Cerebellar cortex (tissue), 1 donor: ENCODE results near the gene MTCL1.

Source experiments
- DNase-seq: peaks from one replicate; pipeline ENCODE4 v3.0.0-alpha.2; 2015; ENCODE audit warnings: low spot score

MTCL1 gene

GRCh38 chr18:8688216-8688800, 17.0 kb upstream of the MTCL1 start:
- no peak for DNase-seq

- DNase-seq = no peak
Measured at GRCh38 chr18:8688816-8689215, 16.5 kb upstream of the MTCL1 start.

GRCh38 chr18:8689517-8689916, 15.8 kb upstream of the MTCL1 start:
- no peak for DNase-seq

GRCh38 chr18:8694891-8695290, 10.5 kb upstream of the MTCL1 start:
- no peak for DNase-seq

- no peak for DNase-seq
Measured at GRCh38 chr18:8695932-8696517, 9.3 kb upstream of the MTCL1 start.

GRCh38 chr18:8696749-8697211, 8.6 kb upstream of the MTCL1 start:
- peak; percentile 69 for DNase-seq

GRCh38 chr18:8699126-8699525, 6.2 kb upstream of the MTCL1 start:
- DNase-seq = no peak

GRCh38 chr18:8699948-8700347, 5.4 kb upstream of the MTCL1 start:
- DNase-seq = no peak

- peak; percentile 60 for DNase-seq
Measured at GRCh38 chr18:8701546-8702118, 3.7 kb upstream of the MTCL1 start.

- no peak for DNase-seq
Measured at GRCh38 chr18:8702668-8703067, 2.7 kb upstream of the MTCL1 start.

- DNase-seq = peak; percentile 20
Measured at GRCh38 chr18:8703092-8703709, 2.2 kb upstream of the MTCL1 start.

- DNase-seq = no peak
Measured at GRCh38 chr18:8703781-8704301, 1.5 kb upstream of the MTCL1 start.

GRCh38 chr18:8704361-8705237, 757 bp upstream of the MTCL1 start:
- DNase-seq = peak; percentile 85

- DNase-seq = no peak
Measured at GRCh38 chr18:8705961-8706790, 820 bp downstream of the MTCL1 start.

GRCh38 chr18:8706791-8707555, 1.6 kb downstream of the MTCL1 start:
- DNase-seq = peak; percentile 66

GRCh38 chr18:8707556-8708300, 2.4 kb downstream of the MTCL1 start:
- DNase-seq = peak; percentile 79

GRCh38 chr18:8708670-8709069, 3.3 kb downstream of the MTCL1 start:
- peak; percentile 55 for DNase-seq

GRCh38 chr18:8709248-8710059, 4.1 kb downstream of the MTCL1 start:
- peak; percentile 16 for DNase-seq

GRCh38 chr18:8711736-8712135, 6.4 kb downstream of the MTCL1 start:
- DNase-seq = peak; percentile 55
